Iris pigment epithelial cell (primary cell): ENCODE measurements around the gene ASCC3.
A peak's percentile ranks its signal among the peaks of the same experiment; 100 is the strongest.

ENCODE experiments used
- DNase-seq: peaks from one replicate; pipeline ENCODE4 v3.0.0-alpha.2; 2011; ENCODE audit warnings: low read depth

Gene ASCC3

GRCh38 chr6:100726666-100727065, 154.5 kb downstream of the ASCC3 start:
- DNase-seq: peak; percentile 51

- peak; percentile 25 for DNase-seq
Observed at GRCh38 chr6:100724696-100725095, 156.4 kb downstream of the ASCC3 start.

GRCh38 chr6:100724222-100724621, 156.9 kb downstream of the ASCC3 start:
- DNase-seq: no peak

GRCh38 chr6:100721256-100721655, 159.9 kb downstream of the ASCC3 start:
- DNase-seq: peak; percentile 35

GRCh38 chr6:100719883-100720682, 161.0 kb downstream of the ASCC3 start:
- DNase-seq: peak; percentile 41

- no peak for DNase-seq
Observed at GRCh38 chr6:100712997-100713396, 168.1 kb downstream of the ASCC3 start.

GRCh38 chr6:100706491-100706890, 174.6 kb downstream of the ASCC3 start:
- DNase-seq: no peak

GRCh38 chr6:100704961-100705360, 176.2 kb downstream of the ASCC3 start:
- DNase-seq: no peak

- DNase-seq: peak; percentile 20
Observed at GRCh38 chr6:100701728-100702127, 179.4 kb downstream of the ASCC3 start.

GRCh38 chr6:100700009-100700408, 181.1 kb downstream of the ASCC3 start:
- DNase-seq: no peak

- DNase-seq: no peak
Observed at GRCh38 chr6:100695445-100695844, 185.7 kb downstream of the ASCC3 start.

- DNase-seq: no peak
Observed at GRCh38 chr6:100693249-100693927, 187.7 kb downstream of the ASCC3 start.

GRCh38 chr6:100691972-100692371, 189.2 kb downstream of the ASCC3 start:
- DNase-seq: peak; percentile 9

GRCh38 chr6:100686216-100686615, 194.9 kb downstream of the ASCC3 start:
- no peak for DNase-seq

- DNase-seq: no peak
Observed at GRCh38 chr6:100685747-100686146, 195.4 kb downstream of the ASCC3 start.

GRCh38 chr6:100680163-100680562, 201.0 kb downstream of the ASCC3 start:
- no peak for DNase-seq

- DNase-seq: peak; percentile 15
Observed at GRCh38 chr6:100678027-100678426, 203.1 kb downstream of the ASCC3 start.

GRCh38 chr6:100677240-100677639, 203.9 kb downstream of the ASCC3 start:
- no peak for DNase-seq

GRCh38 chr6:100673641-100674040, 207.5 kb downstream of the ASCC3 start:
- no peak for DNase-seq

GRCh38 chr6:100671740-100672139, 209.4 kb downstream of the ASCC3 start:
- no peak for DNase-seq

- no peak for DNase-seq
Observed at GRCh38 chr6:100670056-100670455, 211.1 kb downstream of the ASCC3 start.

- DNase-seq: no peak
Observed at GRCh38 chr6:100665041-100665380, 216.1 kb downstream of the ASCC3 start.

GRCh38 chr6:100664274-100665040, 216.7 kb downstream of the ASCC3 start:
- DNase-seq: peak; percentile 54
